Measurements from ENCODE around the gene EXD3. TPM values are rescaled to one million over a fixed set of nuclear protein-coding genes. Genes with fewer than 3 reads are reported as not detected.

Gene EXD3
- total RNA-seq, 2 experiments from 2014 or later = 8.1 to 9.0 TPM

DNA sequence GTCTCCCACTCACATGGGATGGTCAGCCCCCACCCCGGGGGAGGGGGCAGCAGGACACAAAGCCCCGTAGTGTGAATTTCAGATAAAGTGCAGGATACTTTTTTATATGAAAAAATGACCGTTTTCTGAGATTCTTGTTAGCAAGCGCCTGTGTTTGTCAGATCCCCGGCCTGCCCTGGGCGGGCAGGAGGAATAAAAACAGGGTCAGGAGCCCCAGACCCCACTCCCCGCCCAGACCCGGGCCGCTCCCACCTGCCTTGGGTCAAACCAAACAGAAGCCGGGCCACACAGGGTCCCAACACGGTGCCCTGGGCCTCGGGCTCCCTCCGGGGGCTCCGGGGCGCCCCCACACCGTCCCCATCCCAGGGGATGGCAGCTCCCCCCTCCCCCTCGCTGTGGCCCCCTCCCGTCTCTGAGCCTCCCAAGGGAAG is 107.4 kb downstream of the EXD3 start:
- Mint-ChIP-seq H3K27ac (no peak overlapping the region), H3K27me3 (no peaks in the 10 kb centered on the region), H3K9me3 (no peaks in the 10 kb centered on the region), H3K36me3 (ENCODE audit: low read depth) (no peaks in the 10 kb centered on the region), H3K4me1 (ENCODE audit: low read depth) (peaks cover 3% of the 10 kb centered on the region), H3K4me3 (no peak overlapping the region)
- intact Hi-C loops (cut with micrococcal nuclease) = no loop called here
- ATAC-seq (no peak), DNase-seq (no peak)
- ChIA-PET CTCF (no interaction called here), POLR2A (interaction anchor here (1.0 kb wide), 1 partner anchor 17 kb away, joined by 4 read pairs; no protein-coding TSS in a partner anchor)
- no peak for TF ChIP-seq CTCF (IDR thresholded peaks at IDR 0.05)

- no peak overlapping the region for H3K4me3 Mint-ChIP-seq
- no peaks in the 10 kb centered on the region for H3K4me1 Mint-ChIP-seq (ENCODE audit: low read depth)
- H3K27ac Mint-ChIP-seq = no peak overlapping the region
- no peaks in the 10 kb centered on the region for H3K36me3 Mint-ChIP-seq (ENCODE audit: low read depth)
- ChIA-PET POLR2A (interaction anchor here (0.9 kb wide), 1 partner anchor 10 kb away, joined by 4 read pairs; no protein-coding TSS in a partner anchor), CTCF (no interaction called here)
- ATAC-seq (no peak), DNase-seq (no peak)
- intact Hi-C loops (cut with micrococcal nuclease) = no loop called here
- no peak for TF ChIP-seq CTCF (IDR thresholded peaks at IDR 0.05)
- H3K9me3 Mint-ChIP-seq = no peaks in the 10 kb centered on the region
- H3K27me3 Mint-ChIP-seq = no peaks in the 10 kb centered on the region
These were observed 108.1 kb downstream of the EXD3 start for GRCh38 chr9:137314561-137315560.

DNA sequence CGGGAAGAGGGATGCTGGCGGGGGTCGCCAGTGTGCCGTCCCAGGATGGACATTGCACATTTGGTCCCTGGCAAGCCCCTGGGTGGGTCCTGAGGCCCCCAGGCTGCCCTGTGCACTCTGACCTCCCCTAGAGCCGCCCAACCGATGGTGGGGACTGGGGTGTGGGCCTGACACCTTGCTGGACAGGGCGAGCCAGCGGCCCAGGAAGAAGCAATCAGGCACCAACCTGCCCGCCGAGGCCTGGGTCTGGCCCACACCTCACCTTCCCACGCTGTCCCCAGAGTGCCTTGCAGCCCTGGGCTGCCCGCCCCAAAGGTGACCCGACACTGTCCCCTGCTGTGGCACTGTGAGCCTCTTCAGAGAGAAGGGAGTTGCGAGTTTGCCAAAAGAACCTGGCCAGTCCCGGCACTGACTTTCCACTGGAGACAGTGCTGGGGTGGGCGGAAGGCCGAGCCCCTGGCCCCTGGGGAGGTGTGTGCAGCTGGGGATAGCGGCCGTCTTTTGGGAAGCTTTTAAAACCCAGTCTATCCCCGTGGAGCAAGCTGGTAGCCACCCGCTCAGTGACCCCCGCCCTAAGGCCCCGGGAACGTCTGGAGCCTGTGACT is 108.9 kb downstream of the EXD3 start:
- Mint-ChIP-seq H3K27me3 (no peaks in the 10 kb centered on the region), H3K4me1 (ENCODE audit: low read depth) (no peaks in the 10 kb centered on the region), H3K36me3 (ENCODE audit: low read depth) (no peaks in the 10 kb centered on the region), H3K27ac (no peak overlapping the region), H3K9me3 (no peaks in the 10 kb centered on the region), H3K4me3 (no peak overlapping the region)
- DNase-seq (no peak), ATAC-seq (no peak)
- POLR2A ChIA-PET = interaction anchor here (0.9 kb wide), 1 partner anchor 9 kb away, joined by 4 read pairs; no protein-coding TSS in a partner anchor
- no peak for TF ChIP-seq CTCF (IDR thresholded peaks at IDR 0.05)
- intact Hi-C loops (cut with micrococcal nuclease) = no loop called here
- CTCF ChIA-PET = no interaction called here

- Mint-ChIP-seq H3K9me3 (no peaks in the 10 kb centered on the region), H3K27me3 (no peaks in the 10 kb centered on the region), H3K27ac (no peak overlapping the region), H3K4me1 (ENCODE audit: low read depth) (no peaks in the 10 kb centered on the region), H3K36me3 (ENCODE audit: low read depth) (no peaks in the 10 kb centered on the region), H3K4me3 (no peak overlapping the region)
- ChIA-PET CTCF (interaction anchor here (1.2 kb wide), 1 partner anchor 12 kb away, joined by 4 read pairs; the partner anchor contains the start of gene NRARP), POLR2A (interaction anchor here (1.0 kb wide), 1 partner anchor 12 kb away, joined by 3 read pairs; no protein-coding TSS in a partner anchor)
- TF ChIP-seq CTCF (IDR thresholded peaks at IDR 0.05) = no peak
- intact Hi-C loops (cut with micrococcal nuclease) = no loop called here
- ATAC-seq = no peak
- no peak for DNase-seq
These were observed 109.5 kb downstream of the EXD3 start for GRCh38 chr9:137313326-137313936.
